GM12892 (cell line): ENCODE results near the gene FAM89B.

Experiments used
- POLR2A ChIP-seq: IDR thresholded peaks from 2 replicates; pipeline ENCODE4 v1.6.1; 2011; ENCODE audit warnings: low read depth, low read length, control low read depth
- TAF1 ChIP-seq: IDR thresholded peaks from 2 replicates; pipeline ENCODE4 v1.6.1; 2011; ENCODE audit warnings: low read depth, mild to moderate bottlenecking, control low read depth, low read length, borderline replicate concordance

DNA sequence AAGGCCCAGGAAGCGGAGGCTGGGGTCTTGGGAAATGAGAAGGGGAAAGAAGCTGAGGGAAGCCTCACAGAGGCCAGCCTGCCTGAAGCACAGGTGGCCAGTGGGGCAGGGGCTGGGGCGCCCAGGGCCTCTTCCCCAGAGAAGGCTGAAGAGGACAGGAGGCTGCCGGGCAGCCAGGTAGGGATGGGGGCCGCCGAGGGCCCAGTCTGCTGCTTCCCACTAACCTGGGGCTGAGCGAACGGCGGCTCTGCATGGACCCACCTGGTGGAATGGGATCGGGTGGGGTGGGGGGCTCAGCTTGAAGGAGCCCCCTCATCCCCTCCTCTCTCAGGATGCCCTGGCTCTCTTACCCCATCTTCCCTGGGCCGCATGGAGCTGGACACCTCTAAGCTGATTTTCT, 11.3 kb downstream of the FAM89B start:
- TF ChIP-seq POLR2A (no peak), TAF1 (no peak)
